ENCODE measurements around the gene CFAP221.

DNA sequence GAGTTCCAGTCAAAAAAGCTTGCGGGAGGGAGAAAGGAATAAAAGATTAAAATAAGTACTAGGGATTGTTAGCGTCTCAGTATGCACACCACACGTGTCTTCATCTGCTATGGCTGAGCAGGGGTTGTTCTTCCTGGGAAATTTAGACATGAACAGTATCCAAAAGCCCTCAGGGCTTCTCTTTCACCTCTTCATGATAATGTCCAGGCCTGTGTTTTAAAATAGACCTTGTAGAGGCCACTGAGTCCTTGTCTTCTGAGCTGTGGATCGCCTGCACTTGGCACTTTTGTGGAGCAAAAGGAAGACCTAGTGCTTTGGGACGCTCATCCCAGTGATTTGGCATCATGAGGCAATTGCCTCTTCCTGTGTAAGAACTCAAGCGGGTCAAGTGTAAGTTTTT lies 52.4 kb downstream of the CFAP221 start:
- TF ChIP-seq CTCF (conservative IDR thresholded peaks at IDR 0.05) (no peak), ZFX (IDR thresholded peaks at IDR 0.05) (no peak)

All from C4-2B (cell line).